GM23338 (cell line): ENCODE results near the gene STAT3. TPM values are rescaled to one million over a fixed set of nuclear protein-coding genes. Genes with fewer than 3 reads are reported as not detected.
"Not testable (repeated sequence)": the region's sequence is repeated elsewhere in the genome, so short reads cannot be mapped to it uniquely, and the experiment has no call there.

Source experiments
- ATAC-seq: fragments of 200-7000 bp; cut with Tn5 transposase; 3 replicates; pipeline ENCODE4 v1.9.1; 2020
- DNase-seq: peaks from one replicate; pipeline ENCODE4 v3.0.0-alpha.2; 2015; ENCODE audit warnings: low spot score
- H2AFZ ChIP-seq: fragments of 200-600 bp; sonication (generic); 2 replicates; pipeline ENCODE4 v1.8.0; 2016; ENCODE audit warnings: antibody characterized with exemption, mild to moderate bottlenecking, moderate library complexity
- H3F3A ChIP-seq: fragments of 200-600 bp; sonication (generic); replicated peaks from 2 replicates; pipeline ENCODE4 v1.8.0; 2017; ENCODE audit warnings: antibody characterized with exemption, mixed run types, low read depth
- H3K27ac ChIP-seq: fragments of 200-600 bp; sonication (generic); 2 replicates; pipeline ENCODE4 v1.6.1; 2016; ENCODE audit warnings: low read depth
- H3K27me3 ChIP-seq: fragments of 200-600 bp; sonication (generic); 2 replicates; pipeline ENCODE4 v1.8.0; 2016; ENCODE audit warnings: mild to moderate bottlenecking, mixed run types, moderate library complexity; ENCODE audit not compliant: insufficient read depth
- H3K36me3 ChIP-seq: fragments of 200-600 bp; sonication (generic); 2 replicates; pipeline ENCODE4 v1.8.0; 2016; ENCODE audit warnings: mild to moderate bottlenecking; ENCODE audit not compliant: insufficient read depth
- H3K4me1 ChIP-seq: fragments of 200-600 bp; sonication (generic); 2 replicates; pipeline ENCODE4 v1.8.0; 2016; ENCODE audit warnings: mild to moderate bottlenecking, moderate library complexity; ENCODE audit not compliant: insufficient read depth
- H3K4me2 ChIP-seq: fragments of 200-600 bp; sonication (generic); 2 replicates; pipeline ENCODE4 v1.7.1; 2017; ENCODE audit warnings: mixed run types
- H3K4me3 ChIP-seq: fragments of 200-600 bp; sonication (generic); 2 replicates; pipeline ENCODE4 v1.6.1; 2016; ENCODE audit warnings: mixed run types
- H3K79me2 ChIP-seq: fragments of 200-600 bp; sonication (generic); replicated peaks from 2 replicates; pipeline ENCODE4 v1.8.0; 2017; ENCODE audit warnings: mild to moderate bottlenecking; ENCODE audit not compliant: insufficient read depth
- H3K9me2 ChIP-seq: fragments of 200-600 bp; sonication (generic); 2 replicates; pipeline ENCODE4 v1.8.0; 2017; ENCODE audit not compliant: insufficient read depth
- H4K20me1 ChIP-seq: fragments of 200-600 bp; sonication (generic); replicated peaks from 2 replicates; pipeline ENCODE4 v1.8.0; 2017; ENCODE audit warnings: mild to moderate bottlenecking; ENCODE audit not compliant: insufficient read depth
- H3K27ac Mint-ChIP-seq: 2 replicates; pipeline ENCODE4 v1.8.0; 2020; ENCODE audit warnings: inconsistent platforms, mild to moderate bottlenecking, moderate library complexity, mixed read lengths
- H3K27me3 Mint-ChIP-seq: 3 replicates; pipeline ENCODE4 v1.8.0; 2022; ENCODE audit warnings: low read depth, mild to moderate bottlenecking, moderate library complexity, mixed read lengths, inconsistent platforms; ENCODE audit not compliant: insufficient read depth, poor library complexity
- H3K36me3 Mint-ChIP-seq: 3 replicates; pipeline ENCODE4 v1.8.0; 2021; ENCODE audit warnings: low read depth, mild to moderate bottlenecking, inconsistent platforms, moderate library complexity, mixed read lengths
- H3K4me1 Mint-ChIP-seq: 3 replicates; pipeline ENCODE4 v1.8.0; 2020; ENCODE audit warnings: mild to moderate bottlenecking, inconsistent platforms, mixed read lengths
- H3K4me3 Mint-ChIP-seq: 3 replicates; pipeline ENCODE4 v1.8.0; 2021; ENCODE audit warnings: moderate library complexity, mild to moderate bottlenecking, inconsistent platforms, mixed read lengths
- H3K9me3 Mint-ChIP-seq: 3 replicates; pipeline ENCODE4 v1.8.0; 2020; ENCODE audit warnings: moderate library complexity, mild to moderate bottlenecking, inconsistent platforms, mixed read lengths
- EZH2 ChIP-seq: fragments of 200-600 bp; sonication (generic); IDR thresholded peaks from one replicate; pipeline ENCODE4 v1.8.0; 2017; ENCODE audit warnings: antibody characterized with exemption, mild to moderate bottlenecking, low read depth; ENCODE audit not compliant: unreplicated experiment
- EZH2phosphoT487 ChIP-seq: fragments of 200-600 bp; sonication (generic); IDR thresholded peaks from one replicate; pipeline ENCODE4 v1.8.1; 2018; ENCODE audit warnings: antibody characterized with exemption; ENCODE audit not compliant: unreplicated experiment
- JUNB ChIP-seq: IDR thresholded peaks from one replicate; pipeline ENCODE4 v1.6.1; 2016; ENCODE audit warnings: antibody characterized with exemption; ENCODE audit not compliant: unreplicated experiment
- NANOG ChIP-seq: IDR thresholded peaks from 2 replicates; pipeline ENCODE4 v1.6.1; 2016; ENCODE audit warnings: antibody characterized with exemption, borderline replicate concordance
- POLR2AphosphoS5 ChIP-seq: IDR thresholded peaks from 2 replicates; pipeline ENCODE4 v1.6.1; 2016; ENCODE audit warnings: antibody characterized with exemption, low read depth
- STAT1 ChIP-seq: IDR thresholded peaks from one replicate; pipeline ENCODE4 v1.6.1; 2016; ENCODE audit warnings: antibody characterized with exemption; ENCODE audit not compliant: unreplicated experiment
- ZNF114 ChIP-seq: fragments of 250-450 bp; sonication (Bioruptor Pico); IDR thresholded peaks from 2 replicates; pipeline ENCODE4 v1.5.0; 2020; ENCODE audit warnings: mild to moderate bottlenecking, moderate library complexity
- ZNF331 ChIP-seq: fragments of 250-450 bp; sonication (Bioruptor Pico); IDR thresholded peaks from 2 replicates; pipeline ENCODE4 v1.5.0; 2020; ENCODE audit warnings: low read depth, mild to moderate bottlenecking, moderate library complexity
- polyA plus RNA-seq: library from polyadenylated mRNA; unstranded; fragments of >200 nt; fragmentation: Nextera tagmentation; extraction: Ambion mirVana; gene quantifications from 2 replicates; pipeline ENCODE4 v1.2.1, GENCODE V29; 2016
- total RNA-seq: library from RNA; depleted of rRNA; stranded (reverse); fragments of >200 nt; shearing (Covaris generic); gene quantifications from 2 replicates; pipeline ENCODE4 v1.2.3, GENCODE V29; 2014
- TF ChIP-seq, protein P1 (sequence below): fragments of 250-450 bp; sonication (Bioruptor Pico); IDR thresholded peaks from 2 replicates; pipeline ENCODE4 v1.5.0; 2020; ENCODE audit warnings: mild to moderate bottlenecking, moderate library complexity
- TF ChIP-seq, protein P2 (sequence below): IDR thresholded peaks from one replicate; pipeline ENCODE4 v1.6.1; 2018; ENCODE audit warnings: antibody characterized with exemption; ENCODE audit not compliant: unreplicated experiment
- TF ChIP-seq, protein P3 (sequence below): IDR thresholded peaks from 2 replicates; pipeline ENCODE4 v1.6.1; 2016; ENCODE audit warnings: antibody characterized with exemption

STAT3 gene
- total and polyA plus RNA-seq, 2 experiments from 2014 or later = 49.5 to 78.0 TPM

DNA sequence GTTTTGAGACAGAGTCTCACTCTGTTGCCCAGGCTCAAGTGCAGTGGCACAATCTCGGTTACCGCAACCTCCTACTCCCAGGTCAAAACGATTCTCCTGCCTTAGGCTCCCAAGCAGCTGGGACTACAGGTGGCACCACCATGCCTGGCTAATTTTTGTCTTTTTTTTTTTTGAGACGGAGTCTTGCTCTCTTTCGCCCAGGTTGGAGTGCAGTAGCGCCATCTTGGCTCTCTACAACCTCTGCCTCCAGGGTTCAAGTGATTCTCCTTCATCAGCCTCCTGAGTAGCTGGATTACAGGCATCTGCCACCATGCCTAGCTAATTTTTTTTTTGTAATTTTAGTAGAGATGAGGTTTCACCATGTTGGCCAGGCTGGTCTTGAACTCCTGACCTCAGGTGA, 70.3 kb downstream of the STAT3 start:
- not testable (repeated sequence) for H4K20me1 ChIP-seq, DNase-seq, H3K4me2 ChIP-seq, H2AFZ ChIP-seq, H3K4me3 ChIP-seq, H3K27ac ChIP-seq, H3K27ac Mint-ChIP-seq, H3K9me2 ChIP-seq, H3K4me1 ChIP-seq, H3K27me3 ChIP-seq, H3K27me3 Mint-ChIP-seq, ATAC-seq, H3K79me2 ChIP-seq, H3K4me3 Mint-ChIP-seq, H3K9me3 Mint-ChIP-seq
- Histone ChIP-seq H3K36me3 (peaks cover 30% of the 10 kb centered on the region), H3F3A (peaks cover 25% of the 10 kb centered on the region)
- H3K4me1 Mint-ChIP-seq = peaks cover 27% of the 10 kb centered on the region
- peaks cover 58% of the 10 kb centered on the region for H3K36me3 Mint-ChIP-seq

DNA sequence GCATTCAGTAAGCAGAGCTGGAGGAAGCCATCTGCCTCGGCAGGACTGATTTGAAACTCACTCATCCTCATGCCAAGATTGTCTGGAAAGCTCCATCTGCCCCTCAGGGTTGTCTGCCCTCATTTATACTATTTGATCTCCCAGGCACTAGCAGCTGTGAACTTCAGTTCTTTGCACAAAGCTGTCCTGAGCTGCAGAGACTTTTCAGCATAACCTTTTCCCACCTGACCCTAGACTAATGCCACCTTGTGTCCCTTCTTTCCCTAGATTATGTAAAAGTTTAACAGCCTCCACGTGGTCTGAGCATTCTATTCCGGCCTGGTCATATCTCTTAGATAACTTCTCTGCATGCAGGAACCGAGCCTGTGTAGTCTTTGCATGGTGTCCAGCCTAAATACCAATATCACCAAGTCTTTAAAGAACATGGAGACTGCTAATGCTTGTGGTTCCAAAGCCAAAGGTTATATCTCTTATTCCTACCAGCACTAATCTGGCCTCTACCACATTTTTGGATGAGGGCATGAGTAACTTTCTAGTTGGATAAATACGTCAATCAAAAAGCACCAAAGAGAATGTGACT, 70.9 kb downstream of the STAT3 start:
- H3K9me3 Mint-ChIP-seq = no peaks in the 10 kb centered on the region; the same call in 2 of the 3 replicates
- H3K79me2 ChIP-seq = no peaks in the 10 kb centered on the region
- ATAC-seq (no peak), DNase-seq (no peak)
- H4K20me1 ChIP-seq = no peaks in the 10 kb centered on the region; the same call in 1 of the 2 replicates
- H3F3A ChIP-seq = peaks cover 25% of the 10 kb centered on the region
- H3K4me1 ChIP-seq = peaks cover 7% of the 10 kb centered on the region
- H3K27me3 Mint-ChIP-seq = peaks cover 2% of the 10 kb centered on the region
- no peak overlapping the region for H3K4me3 ChIP-seq
- peaks cover 28% of the 10 kb centered on the region for H3K36me3 ChIP-seq
- H3K27ac Mint-ChIP-seq = no peak overlapping the region
- no peak overlapping the region; the same call in 1 of the 2 replicates for H3K27ac ChIP-seq
- H2AFZ ChIP-seq = no peak overlapping the region
- peaks cover 54% of the 10 kb centered on the region for H3K36me3 Mint-ChIP-seq
- H3K4me3 Mint-ChIP-seq = no peak overlapping the region
- no peak overlapping the region for H3K4me2 ChIP-seq
- no peaks in the 10 kb centered on the region for H3K27me3 ChIP-seq
- peaks cover 26% of the 10 kb centered on the region for H3K4me1 Mint-ChIP-seq
- H3K9me2 ChIP-seq = no peaks in the 10 kb centered on the region
- TF ChIP-seq POLR2AphosphoS5 = no peak
- no peak for TF ChIP-seq ZNF114 (CRISPR knock-in tag)
- no peak for TF ChIP-seq JUNB
- no peak for TF ChIP-seq EZH2phosphoT487
- TF ChIP-seq NANOG = no peak
- no peak for TF ChIP-seq ZNF331
- no peak for TF ChIP-seq STAT1
- TF ChIP-seq, protein P1, sequence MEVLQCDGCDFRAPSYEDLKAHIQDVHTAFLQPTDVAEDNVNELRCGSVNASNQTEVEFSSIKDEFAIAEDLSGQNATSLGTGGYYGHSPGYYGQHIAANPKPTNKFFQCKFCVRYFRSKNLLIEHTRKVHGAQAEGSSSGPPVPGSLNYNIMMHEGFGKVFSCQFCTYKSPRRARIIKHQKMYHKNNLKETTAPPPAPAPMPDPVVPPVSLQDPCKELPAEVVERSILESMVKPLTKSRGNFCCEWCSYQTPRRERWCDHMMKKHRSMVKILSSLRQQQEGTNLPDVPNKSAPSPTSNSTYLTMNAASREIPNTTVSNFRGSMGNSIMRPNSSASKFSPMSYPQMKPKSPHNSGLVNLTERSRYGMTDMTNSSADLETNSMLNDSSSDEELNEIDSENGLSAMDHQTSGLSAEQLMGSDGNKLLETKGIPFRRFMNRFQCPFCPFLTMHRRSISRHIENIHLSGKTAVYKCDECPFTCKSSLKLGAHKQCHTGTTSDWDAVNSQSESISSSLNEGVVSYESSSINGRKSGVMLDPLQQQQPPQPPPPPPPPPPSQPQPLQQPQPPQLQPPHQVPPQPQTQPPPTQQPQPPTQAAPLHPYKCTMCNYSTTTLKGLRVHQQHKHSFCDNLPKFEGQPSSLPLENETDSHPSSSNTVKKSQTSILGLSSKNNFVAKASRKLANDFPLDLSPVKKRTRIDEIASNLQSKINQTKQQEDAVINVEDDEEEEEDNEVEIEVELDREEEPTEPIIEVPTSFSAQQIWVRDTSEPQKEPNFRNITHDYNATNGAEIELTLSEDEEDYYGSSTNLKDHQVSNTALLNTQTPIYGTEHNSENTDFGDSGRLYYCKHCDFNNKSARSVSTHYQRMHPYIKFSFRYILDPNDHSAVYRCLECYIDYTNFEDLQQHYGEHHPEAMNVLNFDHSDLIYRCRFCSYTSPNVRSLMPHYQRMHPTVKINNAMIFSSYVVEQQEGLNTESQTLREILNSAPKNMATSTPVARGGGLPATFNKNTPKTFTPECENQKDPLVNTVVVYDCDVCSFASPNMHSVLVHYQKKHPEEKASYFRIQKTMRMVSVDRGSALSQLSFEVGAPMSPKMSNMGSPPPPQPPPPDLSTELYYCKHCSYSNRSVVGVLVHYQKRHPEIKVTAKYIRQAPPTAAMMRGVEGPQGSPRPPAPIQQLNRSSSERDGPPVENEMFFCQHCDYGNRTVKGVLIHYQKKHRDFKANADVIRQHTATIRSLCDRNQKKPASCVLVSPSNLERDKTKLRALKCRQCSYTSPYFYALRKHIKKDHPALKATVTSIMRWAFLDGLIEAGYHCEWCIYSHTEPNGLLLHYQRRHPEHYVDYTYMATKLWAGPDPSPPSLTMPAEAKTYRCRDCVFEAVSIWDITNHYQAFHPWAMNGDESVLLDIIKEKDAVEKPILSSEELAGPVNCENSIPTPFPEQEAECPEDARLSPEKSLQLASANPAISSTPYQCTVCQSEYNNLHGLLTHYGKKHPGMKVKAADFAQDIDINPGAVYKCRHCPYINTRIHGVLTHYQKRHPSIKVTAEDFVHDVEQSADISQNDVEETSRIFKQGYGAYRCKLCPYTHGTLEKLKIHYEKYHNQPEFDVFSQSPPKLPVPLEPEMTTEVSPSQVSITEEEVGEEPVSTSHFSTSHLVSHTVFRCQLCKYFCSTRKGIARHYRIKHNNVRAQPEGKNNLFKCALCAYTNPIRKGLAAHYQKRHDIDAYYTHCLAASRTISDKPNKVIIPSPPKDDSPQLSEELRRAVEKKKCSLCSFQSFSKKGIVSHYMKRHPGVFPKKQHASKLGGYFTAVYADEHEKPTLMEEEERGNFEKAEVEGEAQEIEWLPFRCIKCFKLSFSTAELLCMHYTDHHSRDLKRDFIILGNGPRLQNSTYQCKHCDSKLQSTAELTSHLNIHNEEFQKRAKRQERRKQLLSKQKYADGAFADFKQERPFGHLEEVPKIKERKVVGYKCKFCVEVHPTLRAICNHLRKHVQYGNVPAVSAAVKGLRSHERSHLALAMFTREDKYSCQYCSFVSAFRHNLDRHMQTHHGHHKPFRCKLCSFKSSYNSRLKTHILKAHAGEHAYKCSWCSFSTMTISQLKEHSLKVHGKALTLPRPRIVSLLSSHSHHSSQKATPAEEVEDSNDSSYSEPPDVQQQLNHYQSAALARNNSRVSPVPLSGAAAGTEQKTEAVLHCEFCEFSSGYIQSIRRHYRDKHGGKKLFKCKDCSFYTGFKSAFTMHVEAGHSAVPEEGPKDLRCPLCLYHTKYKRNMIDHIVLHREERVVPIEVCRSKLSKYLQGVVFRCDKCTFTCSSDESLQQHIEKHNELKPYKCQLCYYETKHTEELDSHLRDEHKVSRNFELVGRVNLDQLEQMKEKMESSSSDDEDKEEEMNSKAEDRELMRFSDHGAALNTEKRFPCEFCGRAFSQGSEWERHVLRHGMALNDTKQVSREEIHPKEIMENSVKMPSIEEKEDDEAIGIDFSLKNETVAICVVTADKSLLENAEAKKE (CRISPR knock-in tag) = no peak
- TF ChIP-seq, protein P2, sequence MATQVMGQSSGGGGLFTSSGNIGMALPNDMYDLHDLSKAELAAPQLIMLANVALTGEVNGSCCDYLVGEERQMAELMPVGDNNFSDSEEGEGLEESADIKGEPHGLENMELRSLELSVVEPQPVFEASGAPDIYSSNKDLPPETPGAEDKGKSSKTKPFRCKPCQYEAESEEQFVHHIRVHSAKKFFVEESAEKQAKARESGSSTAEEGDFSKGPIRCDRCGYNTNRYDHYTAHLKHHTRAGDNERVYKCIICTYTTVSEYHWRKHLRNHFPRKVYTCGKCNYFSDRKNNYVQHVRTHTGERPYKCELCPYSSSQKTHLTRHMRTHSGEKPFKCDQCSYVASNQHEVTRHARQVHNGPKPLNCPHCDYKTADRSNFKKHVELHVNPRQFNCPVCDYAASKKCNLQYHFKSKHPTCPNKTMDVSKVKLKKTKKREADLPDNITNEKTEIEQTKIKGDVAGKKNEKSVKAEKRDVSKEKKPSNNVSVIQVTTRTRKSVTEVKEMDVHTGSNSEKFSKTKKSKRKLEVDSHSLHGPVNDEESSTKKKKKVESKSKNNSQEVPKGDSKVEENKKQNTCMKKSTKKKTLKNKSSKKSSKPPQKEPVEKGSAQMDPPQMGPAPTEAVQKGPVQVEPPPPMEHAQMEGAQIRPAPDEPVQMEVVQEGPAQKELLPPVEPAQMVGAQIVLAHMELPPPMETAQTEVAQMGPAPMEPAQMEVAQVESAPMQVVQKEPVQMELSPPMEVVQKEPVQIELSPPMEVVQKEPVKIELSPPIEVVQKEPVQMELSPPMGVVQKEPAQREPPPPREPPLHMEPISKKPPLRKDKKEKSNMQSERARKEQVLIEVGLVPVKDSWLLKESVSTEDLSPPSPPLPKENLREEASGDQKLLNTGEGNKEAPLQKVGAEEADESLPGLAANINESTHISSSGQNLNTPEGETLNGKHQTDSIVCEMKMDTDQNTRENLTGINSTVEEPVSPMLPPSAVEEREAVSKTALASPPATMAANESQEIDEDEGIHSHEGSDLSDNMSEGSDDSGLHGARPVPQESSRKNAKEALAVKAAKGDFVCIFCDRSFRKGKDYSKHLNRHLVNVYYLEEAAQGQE = no peak
- TF ChIP-seq, protein P3, sequence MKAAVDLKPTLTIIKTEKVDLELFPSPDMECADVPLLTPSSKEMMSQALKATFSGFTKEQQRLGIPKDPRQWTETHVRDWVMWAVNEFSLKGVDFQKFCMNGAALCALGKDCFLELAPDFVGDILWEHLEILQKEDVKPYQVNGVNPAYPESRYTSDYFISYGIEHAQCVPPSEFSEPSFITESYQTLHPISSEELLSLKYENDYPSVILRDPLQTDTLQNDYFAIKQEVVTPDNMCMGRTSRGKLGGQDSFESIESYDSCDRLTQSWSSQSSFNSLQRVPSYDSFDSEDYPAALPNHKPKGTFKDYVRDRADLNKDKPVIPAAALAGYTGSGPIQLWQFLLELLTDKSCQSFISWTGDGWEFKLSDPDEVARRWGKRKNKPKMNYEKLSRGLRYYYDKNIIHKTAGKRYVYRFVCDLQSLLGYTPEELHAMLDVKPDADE = no peak
- no peak for TF ChIP-seq EZH2
